Measurements from ENCODE around the gene SNX11. TPM values are rescaled to one million over a fixed set of nuclear protein-coding genes. Genes with fewer than 3 reads are reported as not detected.

The SNX11 gene
- total RNA-seq, 2 experiments from 2014 or later = 35.6 to 38.3 TPM

- POLR2A ChIA-PET = interaction anchor here (0.9 kb wide), 1 partner anchor 22 kb away, joined by 3 read pairs; no protein-coding TSS in a partner anchor
- CTCF ChIA-PET = interaction anchor here (1.1 to 1.4 kb wide), 4 partner anchors 11 to 43 kb away, joined by 3 to 4 read pairs (median 4); no protein-coding TSS in a partner anchor
Measured at GRCh38 chr17:48123111-48123510, 15.5 kb downstream of the SNX11 start.

DNA sequence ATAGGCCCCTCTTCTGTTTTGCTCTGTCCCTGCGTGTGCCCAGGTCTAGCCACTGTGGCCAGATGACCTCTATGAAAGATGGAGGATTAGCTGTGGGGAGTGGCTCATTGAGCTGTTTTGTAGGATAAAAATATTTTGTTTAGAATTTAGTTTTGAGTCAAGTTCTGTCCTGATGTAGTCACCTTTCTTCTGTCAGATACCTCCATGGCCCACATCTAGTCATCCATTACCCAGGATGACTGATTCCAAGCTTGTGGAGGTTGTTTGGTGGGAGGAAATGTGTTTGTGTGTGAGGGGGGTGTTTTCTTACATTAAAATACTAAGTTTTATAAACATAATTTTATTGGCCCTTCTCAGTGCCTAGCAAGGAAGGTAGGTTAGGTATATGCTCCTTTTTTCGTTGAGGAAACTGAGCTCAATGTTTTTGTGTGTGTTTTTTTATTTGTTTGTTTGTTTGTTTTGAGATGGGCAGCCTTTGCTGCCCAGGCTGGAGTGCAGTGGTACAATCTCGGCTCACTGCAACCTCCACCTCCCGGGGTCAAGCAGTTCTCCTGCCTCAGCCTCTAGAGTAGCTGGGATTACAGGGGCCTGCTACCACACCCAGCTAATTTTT, 16.3 kb downstream of the SNX11 start:
- POLR2A ChIA-PET = interaction anchor here (0.7 to 0.9 kb wide), 2 partner anchors 12 to 23 kb away, joined by 3 read pairs; no protein-coding TSS in a partner anchor

GRCh38 chr17:48125829-48126531, 18.4 kb downstream of the SNX11 start:
- ChIA-PET POLR2A (no interaction called here), CTCF (no interaction called here)

More for the DNA sequence above, 16.3 kb downstream of the SNX11 start:
- CTCF ChIA-PET = interaction anchor here (0.6 to 1.4 kb wide), 6 partner anchors 12 to 44 kb away, joined by 3 to 4 read pairs (median 3); partner anchors contain the start of gene CBX1

DNA sequence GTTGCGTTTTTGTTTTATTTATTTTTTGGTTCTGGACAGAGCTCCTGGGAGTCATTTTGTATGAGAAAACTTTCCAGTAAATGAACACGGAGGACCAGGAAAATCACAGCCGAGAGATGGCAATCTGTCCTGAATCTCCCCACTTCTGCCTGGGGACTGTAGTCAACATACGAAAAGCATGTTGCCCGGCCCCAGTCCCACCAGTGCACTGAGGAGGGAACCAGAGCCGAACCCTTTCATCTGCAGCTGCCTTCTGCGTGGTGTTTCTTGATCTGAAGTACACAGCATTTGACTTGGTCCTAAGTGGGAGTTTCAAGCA, 18.9 kb downstream of the SNX11 start:
- ChIA-PET POLR2A (interaction anchor here (0.6 kb wide), 1 partner anchor 16 kb away, joined by 3 read pairs; no protein-coding TSS in a partner anchor), CTCF (no interaction called here)

GRCh38 chr17:48127371-48128051, 19.9 kb downstream of the SNX11 start:
- POLR2A ChIA-PET = interaction anchor here (1.0 kb wide), 1 partner anchor 15 kb away, joined by 5 read pairs; no protein-coding TSS in a partner anchor
- CTCF ChIA-PET = no interaction called here

DNA sequence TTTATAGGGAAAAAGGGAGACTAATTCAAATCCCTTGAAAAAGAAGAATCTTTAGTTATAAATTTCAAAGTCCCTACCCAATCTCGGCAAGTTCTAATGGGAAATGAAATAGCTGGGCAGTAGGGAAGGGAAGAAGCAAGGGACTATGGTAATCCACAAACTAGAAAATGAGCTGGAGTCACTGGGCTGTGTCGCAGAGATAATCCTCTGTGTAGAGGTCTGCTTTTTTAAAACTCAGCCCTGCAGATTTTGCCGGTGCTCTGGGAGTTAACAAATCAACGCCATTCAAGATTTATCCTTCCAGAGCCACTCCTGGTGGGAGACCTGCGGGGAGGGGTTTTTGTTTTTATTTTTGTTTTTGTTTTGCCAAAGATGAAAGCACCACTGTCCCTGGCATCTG, 20.8 kb downstream of the SNX11 start:
- POLR2A ChIA-PET = interaction anchor here (1.0 kb wide), 1 partner anchor 16 kb away, joined by 5 read pairs; no protein-coding TSS in a partner anchor
- CTCF ChIA-PET = interaction anchor here (1.2 kb wide), 1 partner anchor 41 kb away, joined by 3 read pairs; no protein-coding TSS in a partner anchor

DNA sequence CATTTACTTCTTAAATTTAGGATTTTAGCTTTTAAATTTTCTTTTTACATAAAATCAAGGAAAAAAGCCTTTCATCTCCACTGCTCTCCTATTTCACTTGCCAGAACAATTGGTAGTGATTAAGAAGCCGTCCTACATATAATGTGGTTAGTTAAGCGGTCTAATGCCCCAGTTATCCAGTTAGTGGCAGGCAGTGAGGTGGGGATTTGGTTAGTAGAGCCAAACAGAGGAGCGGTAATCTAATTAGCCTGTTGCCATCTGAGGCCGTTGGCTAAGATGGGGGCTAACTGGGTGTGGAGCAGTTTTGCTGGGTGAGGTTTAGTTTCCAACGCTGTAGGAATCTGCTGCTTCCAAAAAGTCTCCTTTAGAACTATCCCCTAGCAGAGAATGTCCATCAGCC, 22.4 kb downstream of the SNX11 start:
- CTCF ChIA-PET = interaction anchor here (1.2 to 1.9 kb wide), 2 partner anchors 11 to 17 kb away, joined by 3 to 5 read pairs; no protein-coding TSS in a partner anchor

DNA sequence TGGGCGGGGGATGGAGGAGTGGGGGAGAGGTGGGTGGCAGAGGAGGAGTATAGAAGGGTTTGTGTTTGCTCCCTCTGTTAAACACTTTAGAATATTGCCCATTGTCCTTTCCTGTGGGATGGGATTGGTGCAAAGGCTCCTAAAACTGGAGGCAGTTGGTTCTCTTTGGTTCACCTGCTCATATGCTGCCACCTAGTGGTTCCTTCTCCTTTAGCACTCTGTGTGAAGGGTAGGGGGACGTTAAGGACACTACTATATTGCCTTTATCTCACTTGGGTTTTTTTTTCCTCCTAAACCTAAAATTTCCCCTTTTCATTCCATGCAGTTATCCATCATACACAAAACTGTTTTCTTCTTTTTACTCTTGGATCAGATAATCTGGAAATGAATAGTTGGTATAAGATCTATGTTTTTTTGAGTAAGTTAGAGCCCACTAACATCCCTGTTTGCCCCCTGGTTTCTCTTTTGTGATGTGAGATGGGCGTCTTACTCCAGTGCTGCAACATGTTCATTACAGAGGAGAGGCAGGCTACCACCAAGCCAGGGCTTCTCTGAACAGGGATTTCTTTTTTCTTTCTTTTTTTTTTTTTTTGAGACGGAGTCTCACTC, 23.8 kb downstream of the SNX11 start:
- POLR2A ChIA-PET = interaction anchor here (0.6 kb wide), 1 partner anchor 15 kb away, joined by 3 read pairs; no protein-coding TSS in a partner anchor
- CTCF ChIA-PET = interaction anchor here (0.5 to 1.9 kb wide), 17 partner anchors 9 to 464 kb away, joined by 3 to 8 read pairs (median 3); partner anchors contain the start of gene SNX11

More for the DNA sequence above, 22.4 kb downstream of the SNX11 start:
- POLR2A ChIA-PET = no interaction called here

- POLR2A ChIA-PET = no interaction called here
- CTCF ChIA-PET = interaction anchor here (0.5 to 1.9 kb wide), 5 partner anchors 10 to 105 kb away, joined by 3 to 4 read pairs (median 3); no protein-coding TSS in a partner anchor
Measured at GRCh38 chr17:48132385-48132784, 24.8 kb downstream of the SNX11 start.

GRCh38 chr17:48134912-48135480, 27.4 kb downstream of the SNX11 start:
- ChIA-PET CTCF (interaction anchor here (0.7 to 1.6 kb wide), 3 partner anchors 23 to 55 kb away, joined by 3 to 6 read pairs (median 3); no protein-coding TSS in a partner anchor), POLR2A (interaction anchor here (1.2 kb wide), 1 partner anchor 27 kb away, joined by 3 read pairs; the partner anchor contains the start of gene SNX11)

GRCh38 chr17:48137656-48138055, 30.1 kb downstream of the SNX11 start:
- ChIA-PET POLR2A (no interaction called here), CTCF (no interaction called here)

GRCh38 chr17:48139944-48140343, 32.4 kb downstream of the SNX11 start:
- CTCF ChIA-PET = no interaction called here

GRCh38 chr17:48143629-48144028, 36.1 kb downstream of the SNX11 start:
- CTCF ChIA-PET = interaction anchor here (0.7 kb wide), 1 partner anchor 10 kb away, joined by 3 read pairs; no protein-coding TSS in a partner anchor

More at GRCh38 chr17:48139944-48140343, 32.4 kb downstream of the SNX11 start:
- POLR2A ChIA-PET = no interaction called here

DNA sequence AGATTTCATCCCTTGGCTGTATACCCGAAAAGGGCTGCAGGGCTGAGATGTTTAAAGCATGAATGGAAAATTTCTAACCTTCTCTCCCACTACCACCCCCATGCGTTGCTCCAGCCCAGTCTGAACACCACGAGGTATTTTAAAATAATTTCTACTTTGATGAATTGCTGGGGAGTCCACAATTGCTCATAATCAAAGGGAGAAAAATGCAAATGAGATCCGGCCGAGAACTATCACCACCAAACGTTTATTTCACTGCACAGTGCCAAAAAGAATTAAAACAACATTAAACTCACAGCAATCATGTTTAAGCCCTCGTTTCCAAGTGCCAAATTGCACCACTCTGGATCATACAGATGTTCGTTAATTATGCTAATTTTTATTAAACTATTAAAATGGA, 36.7 kb downstream of the SNX11 start:
- ChIA-PET POLR2A (no interaction called here), CTCF (no interaction called here)

More at GRCh38 chr17:48143629-48144028, 36.1 kb downstream of the SNX11 start:
- POLR2A ChIA-PET = interaction anchor here (1.0 kb wide), 1 partner anchor 37 kb away, joined by 3 read pairs; no protein-coding TSS in a partner anchor

DNA sequence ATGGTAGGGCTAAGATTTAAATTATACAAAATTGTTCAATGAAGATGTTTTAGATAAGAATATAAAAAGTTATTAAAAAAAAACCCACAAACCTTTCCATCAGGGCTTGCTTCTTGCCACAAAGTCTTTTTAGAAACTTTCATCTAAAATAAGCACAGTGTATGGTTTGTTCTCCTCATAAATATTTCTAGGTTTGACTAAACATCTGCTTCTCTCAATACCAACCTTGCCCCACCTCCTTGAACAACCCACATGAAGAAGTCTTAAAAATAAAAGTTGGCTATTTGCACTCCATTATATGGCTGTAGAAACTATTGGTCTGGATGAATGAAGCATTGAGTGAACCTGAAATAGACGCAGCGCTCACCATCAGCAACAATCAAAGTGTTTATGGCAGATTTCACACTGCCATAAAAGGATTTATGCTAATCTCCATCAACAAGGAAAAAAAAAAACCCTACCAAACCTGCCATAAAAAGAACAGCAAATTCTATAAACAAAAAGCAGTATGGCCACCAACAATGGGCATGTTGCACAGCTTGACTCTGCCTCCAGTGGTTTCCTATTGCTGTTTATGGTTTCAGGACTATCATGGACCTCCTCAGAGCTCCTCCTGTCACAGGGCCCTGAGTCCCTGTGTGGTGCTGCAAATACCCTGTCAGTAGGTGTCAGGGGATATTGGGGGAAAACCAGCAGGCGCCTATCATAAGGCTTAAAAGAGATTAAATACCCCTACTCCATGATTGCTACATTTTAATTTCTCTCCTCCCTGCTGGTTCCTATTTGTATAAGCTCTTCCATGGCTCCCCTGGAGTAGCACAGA, 37.6 kb downstream of the SNX11 start:
- POLR2A ChIA-PET = no interaction called here
- CTCF ChIA-PET = no interaction called here

DNA sequence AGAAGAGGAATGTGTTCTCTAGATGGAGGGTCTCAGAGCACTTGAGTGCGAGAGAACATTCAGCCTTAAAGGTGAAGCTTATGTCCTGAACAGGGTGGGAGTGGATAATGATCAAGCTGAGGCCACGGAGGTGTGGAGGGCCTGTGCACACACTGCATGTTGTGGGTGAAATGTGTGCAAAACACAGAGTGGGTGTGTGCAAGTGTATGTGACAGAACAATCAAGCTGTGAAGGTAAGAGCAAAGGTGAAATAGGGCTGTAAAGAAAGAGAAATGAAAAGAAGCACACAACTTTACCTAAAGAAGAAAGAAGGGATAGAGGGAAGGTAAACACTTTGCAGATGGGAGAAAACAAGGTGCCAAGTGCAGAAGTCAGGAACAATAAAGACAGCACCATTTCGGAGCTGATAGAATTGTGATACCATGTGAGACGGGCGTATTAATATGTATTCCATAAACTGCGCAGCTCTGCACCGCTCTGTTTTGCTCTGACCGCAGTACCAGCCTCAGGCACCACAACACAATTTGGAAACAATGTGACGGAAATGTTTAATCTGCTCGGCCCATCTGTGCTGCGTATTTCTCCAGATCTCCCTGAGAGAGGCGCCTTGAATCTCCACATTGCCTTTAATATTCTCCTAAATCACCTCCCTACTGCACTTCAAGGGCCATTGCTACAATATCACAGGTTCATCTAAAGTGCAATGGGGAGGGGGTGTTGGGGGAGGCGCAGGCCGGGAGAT, 40.6 kb downstream of the SNX11 start:
- ChIA-PET CTCF (no interaction called here), POLR2A (no interaction called here)
